Retinal pigment epithelial cell (primary cell): Measurements from ENCODE around the gene ADGRD1.

Experiments
- DNase-seq: peaks from one replicate; pipeline ENCODE4 v3.0.0-alpha.2; 2010; ENCODE audit warnings: low read depth
- H3K4me3 ChIP-seq: 2 replicates; pipeline ENCODE4 v1.5.1; 2011; ENCODE audit warnings: mild to moderate bottlenecking, low read length, control low read depth, moderate library complexity
- CTCF ChIP-seq: conservative IDR thresholded peaks from 2 replicates; pipeline ENCODE4 v1.5.1; 2011; ENCODE audit warnings: low read depth, low read length, control low read depth, inconsistent platforms

Gene ADGRD1

GRCh38 chr12:131058700-131059099 lies 105.0 kb downstream of the ADGRD1 start:
- no peak for TF ChIP-seq CTCF
- DNase-seq: no peak
- H3K4me3 ChIP-seq: no peak overlapping the region

GRCh38 chr12:131060011-131060703 lies 106.5 kb downstream of the ADGRD1 start:
- H3K4me3 ChIP-seq: no peak overlapping the region
- no peak for DNase-seq
- no peak for TF ChIP-seq CTCF

GRCh38 chr12:131061041-131061806 lies 107.5 kb downstream of the ADGRD1 start:
- DNase-seq: no peak
- no peak for TF ChIP-seq CTCF

GRCh38 chr12:131063413-131063812 lies 109.7 kb downstream of the ADGRD1 start:
- H3K4me3 ChIP-seq: no peak overlapping the region
- DNase-seq: no peak
- TF ChIP-seq CTCF: no peak

More at GRCh38 chr12:131061041-131061806, 107.5 kb downstream of the ADGRD1 start:
- no peak overlapping the region for H3K4me3 ChIP-seq

GRCh38 chr12:131063960-131064359 lies 110.3 kb downstream of the ADGRD1 start:
- DNase-seq: no peak
- no peak overlapping the region for H3K4me3 ChIP-seq
- no peak for TF ChIP-seq CTCF

- H3K4me3 ChIP-seq: no peak overlapping the region
- no peak for TF ChIP-seq CTCF
- DNase-seq: no peak
These were observed 111.6 kb downstream of the ADGRD1 start for GRCh38 chr12:131065279-131065678.

- no peak for TF ChIP-seq CTCF
- no peak overlapping the region for H3K4me3 ChIP-seq
- no peak for DNase-seq
These were observed 112.1 kb downstream of the ADGRD1 start for GRCh38 chr12:131065801-131066200.
